ENCODE data around the gene UBL7. TPM values are rescaled to one million over a fixed set of nuclear protein-coding genes. Genes with fewer than 3 reads are reported as not detected.

Gene UBL7
- total and polyA plus RNA-seq, 10 of the 15 experiments (the other 5 are each of a cell fraction or from before 2014, with no cell fraction given): 25.9 to 145 (median 90.1) TPM

DNA sequence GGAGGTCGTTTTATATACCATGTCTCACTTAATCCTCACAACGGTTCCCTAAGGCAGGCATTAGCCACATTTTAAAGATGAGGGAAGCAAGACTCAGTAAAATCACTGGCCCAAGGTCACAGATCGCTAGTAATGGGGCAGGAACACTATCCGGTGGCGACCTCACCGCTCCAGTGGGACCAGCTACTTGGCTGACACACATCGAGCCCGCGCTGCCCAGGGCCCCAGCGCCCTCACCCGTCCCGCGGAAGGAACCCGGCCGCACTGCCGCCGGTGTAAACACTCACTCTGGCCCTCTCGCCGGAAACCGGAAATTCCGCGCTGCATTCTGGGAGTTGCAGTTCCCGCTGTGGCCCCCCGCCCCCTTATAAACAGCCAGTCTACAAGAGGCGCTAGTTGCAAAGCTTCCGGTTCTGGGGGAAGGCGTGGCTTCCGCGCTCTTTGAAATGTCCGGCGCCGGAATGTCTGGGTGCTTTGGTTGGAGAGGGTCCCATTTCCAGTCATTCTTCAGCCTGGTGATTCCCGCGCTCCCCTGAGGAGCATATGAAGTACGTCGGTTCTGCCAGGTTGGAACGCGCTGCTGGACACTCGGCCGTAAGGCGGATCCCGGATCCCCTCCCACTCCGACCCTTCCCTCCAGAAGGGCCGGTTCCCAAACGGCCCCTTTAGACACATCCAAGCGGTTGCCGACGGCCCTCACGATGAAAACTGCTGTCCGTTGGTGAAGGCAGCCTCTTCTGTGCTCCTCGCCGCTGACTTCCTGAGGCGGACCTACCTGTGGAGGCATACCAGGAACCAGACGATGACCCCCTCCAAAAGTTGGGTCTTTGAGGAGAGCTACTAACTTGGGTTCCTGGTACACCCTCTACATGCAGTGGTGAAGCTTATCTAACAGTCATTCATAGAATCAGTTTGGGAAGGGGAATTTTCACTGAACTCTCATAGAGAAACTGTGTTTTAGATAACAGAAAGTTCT, at the start of gene UBL7 (continued):
- TF ChIP-seq, protein P1, sequence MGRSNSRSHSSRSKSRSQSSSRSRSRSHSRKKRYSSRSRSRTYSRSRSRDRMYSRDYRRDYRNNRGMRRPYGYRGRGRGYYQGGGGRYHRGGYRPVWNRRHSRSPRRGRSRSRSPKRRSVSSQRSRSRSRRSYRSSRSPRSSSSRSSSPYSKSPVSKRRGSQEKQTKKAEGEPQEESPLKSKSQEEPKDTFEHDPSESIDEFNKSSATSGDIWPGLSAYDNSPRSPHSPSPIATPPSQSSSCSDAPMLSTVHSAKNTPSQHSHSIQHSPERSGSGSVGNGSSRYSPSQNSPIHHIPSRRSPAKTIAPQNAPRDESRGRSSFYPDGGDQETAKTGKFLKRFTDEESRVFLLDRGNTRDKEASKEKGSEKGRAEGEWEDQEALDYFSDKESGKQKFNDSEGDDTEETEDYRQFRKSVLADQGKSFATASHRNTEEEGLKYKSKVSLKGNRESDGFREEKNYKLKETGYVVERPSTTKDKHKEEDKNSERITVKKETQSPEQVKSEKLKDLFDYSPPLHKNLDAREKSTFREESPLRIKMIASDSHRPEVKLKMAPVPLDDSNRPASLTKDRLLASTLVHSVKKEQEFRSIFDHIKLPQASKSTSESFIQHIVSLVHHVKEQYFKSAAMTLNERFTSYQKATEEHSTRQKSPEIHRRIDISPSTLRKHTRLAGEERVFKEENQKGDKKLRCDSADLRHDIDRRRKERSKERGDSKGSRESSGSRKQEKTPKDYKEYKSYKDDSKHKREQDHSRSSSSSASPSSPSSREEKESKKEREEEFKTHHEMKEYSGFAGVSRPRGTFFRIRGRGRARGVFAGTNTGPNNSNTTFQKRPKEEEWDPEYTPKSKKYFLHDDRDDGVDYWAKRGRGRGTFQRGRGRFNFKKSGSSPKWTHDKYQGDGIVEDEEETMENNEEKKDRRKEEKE (IDR thresholded peaks at IDR 0.05): no peak
- TF ChIP-seq, protein P2, sequence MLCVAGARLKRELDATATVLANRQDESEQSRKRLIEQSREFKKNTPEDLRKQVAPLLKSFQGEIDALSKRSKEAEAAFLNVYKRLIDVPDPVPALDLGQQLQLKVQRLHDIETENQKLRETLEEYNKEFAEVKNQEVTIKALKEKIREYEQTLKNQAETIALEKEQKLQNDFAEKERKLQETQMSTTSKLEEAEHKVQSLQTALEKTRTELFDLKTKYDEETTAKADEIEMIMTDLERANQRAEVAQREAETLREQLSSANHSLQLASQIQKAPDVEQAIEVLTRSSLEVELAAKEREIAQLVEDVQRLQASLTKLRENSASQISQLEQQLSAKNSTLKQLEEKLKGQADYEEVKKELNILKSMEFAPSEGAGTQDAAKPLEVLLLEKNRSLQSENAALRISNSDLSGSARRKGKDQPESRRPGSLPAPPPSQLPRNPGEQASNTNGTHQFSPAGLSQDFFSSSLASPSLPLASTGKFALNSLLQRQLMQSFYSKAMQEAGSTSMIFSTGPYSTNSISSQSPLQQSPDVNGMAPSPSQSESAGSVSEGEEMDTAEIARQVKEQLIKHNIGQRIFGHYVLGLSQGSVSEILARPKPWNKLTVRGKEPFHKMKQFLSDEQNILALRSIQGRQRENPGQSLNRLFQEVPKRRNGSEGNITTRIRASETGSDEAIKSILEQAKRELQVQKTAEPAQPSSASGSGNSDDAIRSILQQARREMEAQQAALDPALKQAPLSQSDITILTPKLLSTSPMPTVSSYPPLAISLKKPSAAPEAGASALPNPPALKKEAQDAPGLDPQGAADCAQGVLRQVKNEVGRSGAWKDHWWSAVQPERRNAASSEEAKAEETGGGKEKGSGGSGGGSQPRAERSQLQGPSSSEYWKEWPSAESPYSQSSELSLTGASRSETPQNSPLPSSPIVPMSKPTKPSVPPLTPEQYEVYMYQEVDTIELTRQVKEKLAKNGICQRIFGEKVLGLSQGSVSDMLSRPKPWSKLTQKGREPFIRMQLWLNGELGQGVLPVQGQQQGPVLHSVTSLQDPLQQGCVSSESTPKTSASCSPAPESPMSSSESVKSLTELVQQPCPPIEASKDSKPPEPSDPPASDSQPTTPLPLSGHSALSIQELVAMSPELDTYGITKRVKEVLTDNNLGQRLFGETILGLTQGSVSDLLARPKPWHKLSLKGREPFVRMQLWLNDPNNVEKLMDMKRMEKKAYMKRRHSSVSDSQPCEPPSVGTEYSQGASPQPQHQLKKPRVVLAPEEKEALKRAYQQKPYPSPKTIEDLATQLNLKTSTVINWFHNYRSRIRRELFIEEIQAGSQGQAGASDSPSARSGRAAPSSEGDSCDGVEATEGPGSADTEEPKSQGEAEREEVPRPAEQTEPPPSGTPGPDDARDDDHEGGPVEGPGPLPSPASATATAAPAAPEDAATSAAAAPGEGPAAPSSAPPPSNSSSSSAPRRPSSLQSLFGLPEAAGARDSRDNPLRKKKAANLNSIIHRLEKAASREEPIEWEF (IDR thresholded peaks at IDR 0.05; ENCODE audit: insufficient replicate concordance, low read depth, low read length): no peak
- peak; percentile 79 for TF ChIP-seq TCF3 (IDR thresholded peaks at IDR 0.05; ENCODE audit: borderline replicate concordance, insufficient read depth, low read depth, low read length)
- TF ChIP-seq CREM (IDR thresholded peaks at IDR 0.05; ENCODE audit: low read depth): peak; percentile 59
- peak; percentile 61; the same call in 1 of the 2 replicates for TF ChIP-seq NFYB (IDR thresholded peaks at IDR 0.05; ENCODE audit: insufficient read depth, low read depth, low read length)
- TF ChIP-seq SMAD1 (IDR thresholded peaks at IDR 0.05; ENCODE audit: low read depth, partially characterized antibody): no peak
- no peak for TF ChIP-seq KDM1A (IDR thresholded peaks at IDR 0.05; ENCODE audit: borderline replicate concordance)
- peak; percentile 75 for TF ChIP-seq JUNB (IDR thresholded peaks at IDR 0.05)
- TF ChIP-seq CHD2 (IDR thresholded peaks at IDR 0.05; ENCODE audit: borderline replicate concordance, low read depth, low read length): peak; percentile 87
- no peak for TF ChIP-seq FOS (IDR thresholded peaks at IDR 0.05; ENCODE audit: borderline replicate concordance, extremely low read depth, insufficient read length)
- TF ChIP-seq IKZF2 (IDR thresholded peaks at IDR 0.05): no peak
- TF ChIP-seq, protein P3, sequence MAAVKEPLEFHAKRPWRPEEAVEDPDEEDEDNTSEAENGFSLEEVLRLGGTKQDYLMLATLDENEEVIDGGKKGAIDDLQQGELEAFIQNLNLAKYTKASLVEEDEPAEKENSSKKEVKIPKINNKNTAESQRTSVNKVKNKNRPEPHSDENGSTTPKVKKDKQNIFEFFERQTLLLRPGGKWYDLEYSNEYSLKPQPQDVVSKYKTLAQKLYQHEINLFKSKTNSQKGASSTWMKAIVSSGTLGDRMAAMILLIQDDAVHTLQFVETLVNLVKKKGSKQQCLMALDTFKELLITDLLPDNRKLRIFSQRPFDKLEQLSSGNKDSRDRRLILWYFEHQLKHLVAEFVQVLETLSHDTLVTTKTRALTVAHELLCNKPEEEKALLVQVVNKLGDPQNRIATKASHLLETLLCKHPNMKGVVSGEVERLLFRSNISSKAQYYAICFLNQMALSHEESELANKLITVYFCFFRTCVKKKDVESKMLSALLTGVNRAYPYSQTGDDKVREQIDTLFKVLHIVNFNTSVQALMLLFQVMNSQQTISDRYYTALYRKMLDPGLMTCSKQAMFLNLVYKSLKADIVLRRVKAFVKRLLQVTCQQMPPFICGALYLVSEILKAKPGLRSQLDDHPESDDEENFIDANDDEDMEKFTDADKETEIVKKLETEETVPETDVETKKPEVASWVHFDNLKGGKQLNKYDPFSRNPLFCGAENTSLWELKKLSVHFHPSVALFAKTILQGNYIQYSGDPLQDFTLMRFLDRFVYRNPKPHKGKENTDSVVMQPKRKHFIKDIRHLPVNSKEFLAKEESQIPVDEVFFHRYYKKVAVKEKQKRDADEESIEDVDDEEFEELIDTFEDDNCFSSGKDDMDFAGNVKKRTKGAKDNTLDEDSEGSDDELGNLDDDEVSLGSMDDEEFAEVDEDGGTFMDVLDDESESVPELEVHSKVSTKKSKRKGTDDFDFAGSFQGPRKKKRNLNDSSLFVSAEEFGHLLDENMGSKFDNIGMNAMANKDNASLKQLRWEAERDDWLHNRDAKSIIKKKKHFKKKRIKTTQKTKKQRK (IDR thresholded peaks at IDR 0.05; ENCODE audit: low read depth, low read length): no peak
- peak; percentile 86 for TF ChIP-seq IKZF1 (conservative IDR thresholded peaks at IDR 0.05)
- TF ChIP-seq RELA (IDR thresholded peaks at IDR 0.05; ENCODE audit: borderline replicate concordance, partially characterized antibody): peak; percentile 47
- TF ChIP-seq KAT2A (conservative IDR thresholded peaks at IDR 0.05; ENCODE audit: control insufficient read depth, low read depth, low read length): no peak
- no peak for TF ChIP-seq BRCA1 (IDR thresholded peaks at IDR 0.05; ENCODE audit: low read depth, low read length)
- TF ChIP-seq MXI1 (IDR thresholded peaks at IDR 0.05; ENCODE audit: low read depth, low read length): peak; percentile 80; the same call in 1 of the 2 replicates

Measured in GM12878 (cell line).